ENCODE measurements around the gene SLC25A30.

DNA sequence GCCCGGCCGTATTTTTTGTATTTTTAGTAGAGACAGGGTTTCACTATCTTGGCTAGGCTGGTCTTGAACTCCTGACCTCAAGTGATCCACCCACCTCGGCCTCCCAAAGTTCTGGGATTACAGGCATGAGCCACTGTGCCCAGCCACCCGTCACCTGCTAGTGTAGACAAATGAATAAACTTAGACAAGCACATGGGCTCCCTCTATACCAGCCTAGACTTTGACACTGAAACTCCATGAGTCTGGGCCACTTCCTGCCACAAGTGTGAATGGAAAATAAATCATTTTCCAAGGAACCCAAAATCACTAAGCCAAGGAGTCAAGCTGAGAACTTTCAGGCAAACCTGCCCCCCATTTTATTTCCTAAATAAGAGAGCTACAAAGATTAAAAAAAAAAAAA is 50.2 kb downstream of the SLC25A30 start:
- TF ChIP-seq CTCF (IDR thresholded peaks at IDR 0.05) (no peak), EZH2 (IDR thresholded peaks at IDR 0.05) (no peak)
